OCI-LY1 (cell line): ENCODE measurements around the gene KEL.

Source experiments
- CTCF ChIP-seq: fragments of 200-600 bp; sonication (generic), shearing (Covaris generic); IDR thresholded peaks from 2 replicates; pipeline ENCODE4 v1.5.1; 2017; ENCODE audit warnings: mild to moderate bottlenecking, antibody characterized with exemption, low read length, moderate library complexity, mixed read lengths
- EZH2 ChIP-seq: fragments of 200-600 bp; sonication (generic), shearing (Covaris generic); IDR thresholded peaks from 2 replicates; pipeline ENCODE4 v1.8.0; 2017; ENCODE audit warnings: borderline replicate concordance, mixed run types, mild to moderate bottlenecking, antibody characterized with exemption, low read length, moderate library complexity, mixed read lengths

GRCh38 chr7:142891490-142892082 lies 70.6 kb downstream of the KEL start:
- TF ChIP-seq CTCF (no peak), EZH2 (no peak)
